Uterus (tissue), 2 donors: ENCODE data around the gene MED16.

Experiments
- POLR2A ChIP-seq, 2 donors: fragments of 450-650 bp; IDR thresholded peaks; one replicate each; pipeline ENCODE4 v1.6.1; 2016; ENCODE audit warnings: antibody characterized with exemption in 2 of 2, mild to moderate bottlenecking in 1 of 2, moderate library complexity in 1 of 2
- TF ChIP-seq, protein P1 (sequence below), 4 experiments: fragments of 200-600 bp in 2 of 4; fragments of 450-650 bp in 2 of 4; sonication (generic) in 2 of 4; IDR thresholded peaks; one replicate each; pipeline ENCODE4 v1.5.1; 2016 to 2019; ENCODE audit warnings: antibody characterized with exemption in 4 of 4, mild to moderate bottlenecking in 2 of 4, moderate library complexity in 1 of 4

DNA sequence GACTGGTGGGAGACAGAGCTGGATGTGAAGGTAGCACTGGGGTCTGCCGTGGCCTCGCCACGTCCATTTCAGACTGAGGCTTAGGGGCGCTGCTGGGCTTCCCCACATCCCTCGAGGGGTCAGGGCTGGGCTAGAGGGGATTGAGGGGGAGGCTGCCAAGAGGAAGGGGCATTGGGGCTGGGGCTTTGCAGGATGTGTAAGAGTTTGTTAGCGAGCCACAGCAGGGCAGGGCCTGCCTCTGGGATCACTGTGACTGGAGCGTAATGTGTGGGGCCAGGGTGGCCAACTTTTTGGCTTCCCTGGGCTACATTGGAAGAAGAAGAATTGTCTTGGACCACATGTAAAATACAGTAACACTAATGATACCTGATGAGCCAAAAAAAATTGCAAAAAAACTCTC, 46.9 kb upstream of the MED16 start:
- TF ChIP-seq, protein P1, sequence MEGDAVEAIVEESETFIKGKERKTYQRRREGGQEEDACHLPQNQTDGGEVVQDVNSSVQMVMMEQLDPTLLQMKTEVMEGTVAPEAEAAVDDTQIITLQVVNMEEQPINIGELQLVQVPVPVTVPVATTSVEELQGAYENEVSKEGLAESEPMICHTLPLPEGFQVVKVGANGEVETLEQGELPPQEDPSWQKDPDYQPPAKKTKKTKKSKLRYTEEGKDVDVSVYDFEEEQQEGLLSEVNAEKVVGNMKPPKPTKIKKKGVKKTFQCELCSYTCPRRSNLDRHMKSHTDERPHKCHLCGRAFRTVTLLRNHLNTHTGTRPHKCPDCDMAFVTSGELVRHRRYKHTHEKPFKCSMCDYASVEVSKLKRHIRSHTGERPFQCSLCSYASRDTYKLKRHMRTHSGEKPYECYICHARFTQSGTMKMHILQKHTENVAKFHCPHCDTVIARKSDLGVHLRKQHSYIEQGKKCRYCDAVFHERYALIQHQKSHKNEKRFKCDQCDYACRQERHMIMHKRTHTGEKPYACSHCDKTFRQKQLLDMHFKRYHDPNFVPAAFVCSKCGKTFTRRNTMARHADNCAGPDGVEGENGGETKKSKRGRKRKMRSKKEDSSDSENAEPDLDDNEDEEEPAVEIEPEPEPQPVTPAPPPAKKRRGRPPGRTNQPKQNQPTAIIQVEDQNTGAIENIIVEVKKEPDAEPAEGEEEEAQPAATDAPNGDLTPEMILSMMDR (IDR thresholded peaks at IDR 0.05): no peak
- TF ChIP-seq POLR2A (IDR thresholded peaks at IDR 0.05): no peak
